GM21360 (cell line): Measurements from ENCODE around the gene WSB1.
"Not testable (repeated sequence)": the region's sequence is repeated elsewhere in the genome, so short reads cannot be mapped to it uniquely, and the experiment has no call there.

Experiments
- ATAC-seq: cut with Tn5 transposase; IDR thresholded peaks from one replicate; pipeline ENCODE4 v1.9.1; 2021; ENCODE audit warnings: mild to moderate bottlenecking, moderate library complexity; ENCODE audit not compliant: unreplicated experiment

Gene WSB1

GRCh38 chr17:27313301-27313700, 19.4 kb downstream of the WSB1 start:
- ATAC-seq, result no peak

GRCh38 chr17:27315322-27315721, 21.4 kb downstream of the WSB1 start:
- no peak for ATAC-seq

GRCh38 chr17:27315796-27316465, 22.0 kb downstream of the WSB1 start:
- no peak for ATAC-seq

GRCh38 chr17:27318228-27318627, 24.3 kb downstream of the WSB1 start:
- no peak for ATAC-seq

- no peak for ATAC-seq
Measured at GRCh38 chr17:27318633-27319032, 24.7 kb downstream of the WSB1 start.

GRCh38 chr17:27319541-27320221, 25.8 kb downstream of the WSB1 start:
- no peak for ATAC-seq

GRCh38 chr17:27320222-27320560, 26.3 kb downstream of the WSB1 start:
- ATAC-seq, result no peak

GRCh38 chr17:27321372-27321771, 27.5 kb downstream of the WSB1 start:
- ATAC-seq, result no peak

GRCh38 chr17:27322026-27322425, 28.1 kb downstream of the WSB1 start:
- no peak for ATAC-seq

- no peak for ATAC-seq
Measured at GRCh38 chr17:27322690-27323508, 29.0 kb downstream of the WSB1 start.

GRCh38 chr17:27323538-27324215, 29.8 kb downstream of the WSB1 start:
- no peak for ATAC-seq

- no peak for ATAC-seq
Measured at GRCh38 chr17:27324771-27325339, 30.9 kb downstream of the WSB1 start.

GRCh38 chr17:27326051-27326450, 32.1 kb downstream of the WSB1 start:
- no peak for ATAC-seq

GRCh38 chr17:27326585-27326984, 32.7 kb downstream of the WSB1 start:
- ATAC-seq, result no peak

- no peak for ATAC-seq
Measured at GRCh38 chr17:27327397-27327796, 33.5 kb downstream of the WSB1 start.

GRCh38 chr17:27327871-27328270, 34.0 kb downstream of the WSB1 start:
- ATAC-seq, result no peak

- ATAC-seq, result not testable (repeated sequence)
Measured at GRCh38 chr17:27328686-27329085, 34.8 kb downstream of the WSB1 start.

- ATAC-seq, result no peak
Measured at GRCh38 chr17:27329146-27329805, 35.4 kb downstream of the WSB1 start.

- ATAC-seq, result no peak
Measured at GRCh38 chr17:27332047-27332393, 38.1 kb downstream of the WSB1 start.
